ENCODE measurements around the gene CCDC30. TPM values are rescaled to one million over a fixed set of nuclear protein-coding genes. Genes with fewer than 3 reads are reported as not detected.

Gene CCDC30
- total RNA-seq, 1 donor from 2014 or later: 3.0 TPM

DNA sequence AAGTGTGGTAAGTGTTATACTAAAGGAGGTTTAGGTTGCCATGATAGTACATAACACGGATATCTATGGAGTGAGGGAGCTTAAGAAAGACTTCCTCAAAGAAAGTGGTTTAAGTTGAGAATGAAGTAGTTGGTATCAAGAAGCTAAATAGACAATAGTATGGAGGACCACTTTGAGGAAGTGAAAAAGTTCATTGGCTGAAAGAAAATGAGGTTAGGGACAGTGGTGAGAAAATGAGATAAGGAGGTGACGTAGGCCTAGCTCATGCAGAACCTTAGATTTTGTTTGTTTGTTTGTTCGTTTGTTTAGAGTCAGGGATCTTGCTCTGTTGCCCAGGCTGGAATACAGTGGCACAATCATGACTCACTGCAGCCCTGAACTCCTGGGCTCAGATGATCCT, 122.9 kb downstream of the CCDC30 start:
- DNase-seq: no peak
- Mint-ChIP-seq H3K36me3 (ENCODE audit: unreplicated experiment) (peaks cover 13% of the 10 kb centered on the region), H3K9me3 (ENCODE audit: unreplicated experiment) (peaks cover 4% of the 10 kb centered on the region), H3K4me3 (ENCODE audit: unreplicated experiment) (no peak overlapping the region), H3K27ac (ENCODE audit: unreplicated experiment) (no peak overlapping the region), H3K4me1 (ENCODE audit: low read depth, unreplicated experiment) (no peaks in the 10 kb centered on the region), H3K27me3 (ENCODE audit: unreplicated experiment) (no peaks in the 10 kb centered on the region)
- TF ChIP-seq CTCF (IDR thresholded peaks at IDR 0.05; ENCODE audit: partially characterized antibody, unreplicated experiment): no peak

DNA sequence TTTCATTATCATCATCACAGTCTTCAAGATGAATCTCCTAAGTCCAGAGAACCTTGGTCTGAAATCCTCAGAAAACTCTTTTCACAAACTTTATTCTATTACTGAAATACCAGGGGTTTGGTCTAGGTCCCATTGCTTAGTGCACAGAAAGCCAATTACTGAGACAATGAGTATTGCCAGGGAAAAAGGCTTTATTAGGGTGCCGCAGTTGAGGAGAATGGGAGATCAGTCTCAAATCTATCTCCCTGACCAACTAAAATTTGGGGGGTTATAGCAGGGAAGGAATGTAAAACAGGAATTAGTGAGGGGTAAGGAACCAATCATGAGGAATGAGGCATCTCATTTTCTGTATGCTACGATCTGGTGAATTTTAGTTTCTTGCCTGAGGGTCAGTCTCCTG, 124.7 kb downstream of the CCDC30 start:
- Mint-ChIP-seq H3K27ac (ENCODE audit: unreplicated experiment) (no peak overlapping the region), H3K27me3 (ENCODE audit: unreplicated experiment) (no peaks in the 10 kb centered on the region), H3K4me3 (ENCODE audit: unreplicated experiment) (no peak overlapping the region), H3K36me3 (ENCODE audit: unreplicated experiment) (peaks cover 13% of the 10 kb centered on the region), H3K9me3 (ENCODE audit: unreplicated experiment) (peaks cover 4% of the 10 kb centered on the region), H3K4me1 (ENCODE audit: low read depth, unreplicated experiment) (no peaks in the 10 kb centered on the region)
- DNase-seq: no peak
- no peak for TF ChIP-seq CTCF (IDR thresholded peaks at IDR 0.05; ENCODE audit: partially characterized antibody, unreplicated experiment)

DNA sequence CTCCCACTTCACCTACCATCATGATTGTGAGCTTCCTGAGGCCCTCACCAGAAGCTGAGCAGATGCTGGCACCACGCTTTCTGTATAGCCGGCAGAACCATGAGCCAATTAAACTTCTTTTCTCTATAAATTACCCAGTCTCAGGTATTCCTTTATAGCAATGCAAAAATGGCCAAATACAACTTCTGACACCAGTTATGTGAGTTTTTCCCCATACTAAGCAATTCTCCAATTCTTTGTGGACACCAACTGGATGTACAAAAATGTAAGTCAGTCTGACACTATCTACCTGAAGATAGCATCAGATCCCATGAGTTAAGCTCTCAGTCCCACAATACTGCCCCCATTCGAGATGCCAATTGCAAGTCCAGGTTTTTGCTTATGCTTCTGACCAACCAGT, 129.7 kb downstream of the CCDC30 start:
- H3K4me1 Mint-ChIP-seq (ENCODE audit: low read depth, unreplicated experiment): no peaks in the 10 kb centered on the region
- no peak for TF ChIP-seq CTCF (IDR thresholded peaks at IDR 0.05; ENCODE audit: partially characterized antibody, unreplicated experiment)
- H3K36me3 Mint-ChIP-seq (ENCODE audit: unreplicated experiment): peaks cover 5% of the 10 kb centered on the region
- no peak overlapping the region for H3K27ac Mint-ChIP-seq (ENCODE audit: unreplicated experiment)
- H3K9me3 Mint-ChIP-seq (ENCODE audit: unreplicated experiment): peaks cover 3% of the 10 kb centered on the region
- no peak overlapping the region for H3K4me3 Mint-ChIP-seq (ENCODE audit: unreplicated experiment)
- DNase-seq: no peak
- no peaks in the 10 kb centered on the region for H3K27me3 Mint-ChIP-seq (ENCODE audit: unreplicated experiment)

DNA sequence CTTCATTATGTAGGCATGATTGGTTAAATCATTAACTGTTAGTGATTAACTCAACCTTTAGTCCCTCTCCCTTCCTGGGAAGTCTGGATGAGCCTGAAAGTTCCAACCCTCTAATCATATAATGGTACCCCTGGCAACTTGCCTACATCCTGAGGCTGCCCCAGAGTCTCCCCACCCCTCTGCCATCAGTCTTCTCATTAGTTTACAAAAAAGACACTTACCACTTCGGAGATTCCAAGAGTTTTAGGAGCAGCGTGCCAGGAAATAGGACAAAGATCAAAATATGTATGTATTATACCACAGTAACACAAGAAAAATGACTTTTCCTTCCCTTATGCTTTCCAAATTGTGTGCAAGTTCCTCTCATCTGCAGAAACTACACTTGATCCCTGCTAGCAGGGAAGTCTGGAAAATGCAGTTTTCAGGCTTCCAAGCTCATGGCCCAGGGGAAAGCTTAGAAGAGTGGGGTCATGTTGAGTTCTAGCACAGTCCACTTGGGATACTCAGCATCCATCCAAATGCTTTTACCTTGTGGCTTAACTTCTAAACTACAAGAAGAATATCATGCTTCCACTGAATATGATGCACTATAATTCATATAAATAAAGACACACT, 130.5 kb downstream of the CCDC30 start:
- DNase-seq: no peak
- TF ChIP-seq CTCF (IDR thresholded peaks at IDR 0.05; ENCODE audit: partially characterized antibody, unreplicated experiment): no peak
- no peaks in the 10 kb centered on the region for H3K27me3 Mint-ChIP-seq (ENCODE audit: unreplicated experiment)
- H3K36me3 Mint-ChIP-seq (ENCODE audit: unreplicated experiment): no peaks in the 10 kb centered on the region
- no peaks in the 10 kb centered on the region for H3K9me3 Mint-ChIP-seq (ENCODE audit: unreplicated experiment)
- no peak overlapping the region for H3K4me3 Mint-ChIP-seq (ENCODE audit: unreplicated experiment)
- no peaks in the 10 kb centered on the region for H3K4me1 Mint-ChIP-seq (ENCODE audit: low read depth, unreplicated experiment)
- no peak overlapping the region for H3K27ac Mint-ChIP-seq (ENCODE audit: unreplicated experiment)

GRCh38 chr1:42601472-42601871, 138.4 kb downstream of the CCDC30 start:
- no peak overlapping the region for H3K27ac Mint-ChIP-seq (ENCODE audit: unreplicated experiment)
- H3K36me3 Mint-ChIP-seq (ENCODE audit: unreplicated experiment): peaks cover 5% of the 10 kb centered on the region
- no peaks in the 10 kb centered on the region for H3K4me1 Mint-ChIP-seq (ENCODE audit: low read depth, unreplicated experiment)
- H3K9me3 Mint-ChIP-seq (ENCODE audit: unreplicated experiment): peaks cover 3% of the 10 kb centered on the region
- H3K4me3 Mint-ChIP-seq (ENCODE audit: unreplicated experiment): no peak overlapping the region
- no peak for DNase-seq
- H3K27me3 Mint-ChIP-seq (ENCODE audit: unreplicated experiment): no peaks in the 10 kb centered on the region
- TF ChIP-seq CTCF (IDR thresholded peaks at IDR 0.05; ENCODE audit: partially characterized antibody, unreplicated experiment): no peak

Measured in glutamatergic neuron (in vitro differentiated cells).